Bone marrow (tissue), 2 donors: ENCODE data around the gene RNASET2.

ENCODE experiments used
- DNase-seq, 2 donors: peaks; one replicate each; lab custom pipeline; 2025; lab: John Stamatoyannopoulos, UW

RNASET2 gene

DNA sequence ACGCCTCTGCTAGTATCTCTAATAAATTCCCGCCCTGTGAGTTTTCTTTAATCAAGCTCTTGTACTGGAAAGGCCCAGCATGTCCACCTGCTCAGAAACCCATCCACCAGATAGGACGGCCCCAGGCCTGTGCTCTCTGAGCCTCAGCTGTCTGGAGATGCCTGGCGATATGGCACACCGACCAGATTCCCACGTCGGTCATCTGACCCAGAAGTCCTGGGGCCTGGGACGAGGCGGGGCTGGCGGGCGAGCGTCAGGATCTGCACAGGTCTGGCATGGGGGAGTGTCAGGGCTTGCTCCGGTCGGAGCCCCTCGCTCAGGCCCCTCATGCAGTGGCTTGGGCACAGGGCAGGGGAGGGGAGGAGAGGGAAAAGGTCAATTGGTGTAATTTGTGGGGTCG, 10.2 kb downstream of the RNASET2 start:
- DNase-seq, result no peak

DNA sequence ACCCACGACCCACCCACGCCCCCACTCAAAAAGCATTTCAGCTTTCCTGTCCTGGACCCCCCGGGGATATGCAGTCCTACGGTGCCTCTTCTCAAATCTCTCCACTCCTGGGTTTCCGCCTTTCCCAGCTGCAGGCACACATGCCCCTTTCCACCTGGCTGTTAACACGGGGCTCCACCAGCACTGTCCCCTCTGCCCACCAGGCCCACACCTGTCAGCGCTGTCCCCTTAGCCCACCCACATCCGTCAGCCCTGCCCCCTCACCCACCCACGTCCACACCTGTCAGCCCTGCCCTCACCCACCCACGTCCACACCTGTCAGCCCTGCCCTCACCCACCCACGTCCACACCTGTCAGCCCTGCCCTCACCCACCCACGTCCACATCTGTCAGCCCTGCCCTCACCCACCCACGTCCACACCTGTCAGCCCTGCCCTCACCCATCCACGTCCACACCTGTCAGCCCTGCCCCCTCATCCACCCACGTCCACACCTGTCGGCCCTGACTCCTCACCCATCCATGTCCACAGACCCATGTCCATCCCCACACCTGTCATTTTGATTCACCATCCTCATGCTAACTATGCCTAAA, 11.6 kb downstream of the RNASET2 start:
- no peak for DNase-seq

DNA sequence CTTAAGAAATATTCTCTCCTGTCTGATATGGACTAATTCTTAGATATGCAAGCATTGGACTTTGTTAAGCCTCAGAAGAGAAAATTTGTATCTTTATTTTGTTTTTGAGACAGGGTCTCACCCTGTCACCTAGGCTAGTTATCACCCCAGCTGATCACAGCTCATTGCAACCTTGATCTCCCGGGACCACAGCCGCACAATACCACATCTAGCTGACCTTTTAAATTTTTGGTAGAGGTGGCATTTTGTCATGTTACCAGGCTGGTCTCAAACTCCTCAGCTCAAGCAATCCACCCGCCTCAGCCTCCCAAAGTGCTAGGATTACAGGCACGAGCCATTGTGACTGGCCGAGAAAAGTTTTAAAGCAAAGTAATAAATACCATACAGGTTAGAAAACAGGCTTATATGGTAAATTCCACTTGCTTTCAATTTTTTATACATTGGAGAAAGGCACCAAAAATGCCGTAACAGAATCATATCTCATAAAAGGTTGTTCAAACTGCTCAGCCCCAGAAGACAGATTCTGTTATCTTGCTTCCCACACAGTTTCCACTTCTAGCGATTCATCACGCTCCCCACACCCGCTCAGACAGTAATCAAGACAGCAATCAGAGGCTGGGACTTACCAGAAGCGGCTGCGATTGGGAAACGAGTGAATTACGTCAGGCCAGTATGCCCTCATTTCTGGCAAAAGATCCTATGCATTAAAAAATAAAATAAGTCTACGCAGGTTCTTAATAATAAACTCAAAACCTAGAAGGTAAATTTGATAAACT, 13.8 kb downstream of the RNASET2 start:
- no peak for DNase-seq

DNA sequence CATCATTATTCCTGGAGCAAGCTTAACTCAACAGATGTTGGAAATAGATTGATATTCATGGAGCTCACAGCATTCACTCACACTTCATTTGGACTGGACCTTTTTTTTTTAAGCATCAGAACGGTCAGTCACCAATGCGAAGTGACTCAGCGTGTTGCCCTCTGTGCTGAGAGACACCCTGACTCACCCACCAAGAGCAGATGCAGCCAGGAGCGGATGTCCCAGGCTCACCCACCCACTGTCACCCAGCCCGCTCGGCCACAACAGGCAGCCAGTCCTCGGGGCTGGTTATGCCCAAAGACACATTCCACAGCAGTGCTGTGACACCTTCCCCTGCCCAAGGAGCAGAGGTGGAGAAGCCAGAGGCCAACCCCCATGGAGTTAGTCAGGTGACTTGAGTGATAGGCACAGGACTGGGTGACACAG, 15.7 kb downstream of the RNASET2 start:
- DNase-seq, result no peak

DNA sequence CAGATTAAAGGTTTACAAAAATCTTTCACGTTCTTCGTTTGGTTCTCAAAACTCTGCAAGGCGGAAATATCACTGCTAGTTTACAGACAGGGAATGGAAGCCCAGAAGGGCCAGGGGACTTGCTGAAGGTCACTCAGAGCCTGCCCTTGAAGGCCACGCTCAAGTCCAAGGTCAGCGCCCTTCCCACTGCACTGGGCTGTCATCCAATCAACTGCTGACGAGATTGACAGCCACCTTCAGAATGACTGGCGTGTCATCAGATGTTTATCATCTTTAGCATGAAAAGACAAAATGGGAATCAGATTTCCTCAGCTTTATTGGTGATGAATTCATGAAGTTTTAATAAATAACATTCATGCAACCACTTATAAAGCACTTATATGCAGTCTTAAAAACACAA, 16.5 kb downstream of the RNASET2 start:
- no peak for DNase-seq

DNA sequence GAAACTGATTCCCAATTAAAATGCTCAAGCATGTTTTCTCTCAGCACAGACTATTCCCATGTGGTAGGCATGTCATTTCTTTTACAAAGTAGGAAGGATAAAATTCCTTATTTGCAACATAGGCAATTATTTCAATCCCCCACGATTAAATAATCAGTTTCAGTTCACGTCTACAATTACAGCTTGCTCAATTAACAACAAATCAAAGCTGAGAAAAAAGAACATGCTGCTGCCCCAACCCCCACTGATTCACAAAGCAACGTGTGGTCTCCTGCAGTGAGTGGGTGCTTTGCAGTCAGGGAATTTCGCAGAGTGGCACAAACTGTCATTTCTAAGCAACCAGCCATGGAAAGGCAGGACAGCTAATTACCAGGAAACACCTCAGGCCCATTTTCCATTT, 17.0 kb downstream of the RNASET2 start:
- DNase-seq, result no peak

DNA sequence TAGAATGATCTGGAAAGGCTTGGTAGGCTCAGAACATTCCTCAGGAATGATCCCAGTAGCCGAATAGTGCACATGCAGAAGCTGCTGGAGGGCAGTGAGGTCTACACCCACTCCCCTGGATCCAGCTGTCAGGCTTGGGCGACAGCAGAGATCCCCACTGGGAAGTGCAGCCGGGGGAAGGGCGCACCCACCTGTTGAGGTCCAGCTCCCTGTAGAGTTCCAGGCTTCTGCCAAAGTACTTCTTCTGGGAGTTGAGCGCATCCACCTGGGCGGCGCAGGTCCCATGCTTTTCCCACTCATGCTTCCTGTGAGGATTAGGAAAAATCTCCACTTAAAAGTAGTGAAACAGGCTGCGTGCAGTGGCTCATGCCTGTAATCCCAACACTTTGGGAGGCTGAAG, 17.6 kb downstream of the RNASET2 start:
- DNase-seq, result no peak

DNA sequence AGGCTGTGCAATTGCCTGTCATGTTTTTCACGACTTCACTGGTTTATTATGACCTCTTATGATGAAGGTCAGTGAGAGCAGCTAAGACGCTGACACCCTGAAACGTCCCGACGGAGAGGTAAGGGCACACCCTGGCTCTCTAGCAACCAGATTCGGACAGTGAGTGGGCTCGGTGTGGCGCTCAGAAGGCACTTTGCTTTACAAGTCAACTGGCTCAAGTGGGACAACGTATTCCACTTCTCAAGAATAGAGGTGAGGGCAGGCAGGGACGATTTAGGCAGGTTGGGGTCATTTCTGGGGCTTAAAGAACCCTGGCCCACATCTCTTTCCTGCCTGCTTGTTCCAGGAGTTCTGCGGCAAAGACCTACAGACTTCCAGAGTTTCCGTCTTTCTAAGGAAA, 18.2 kb downstream of the RNASET2 start:
- DNase-seq, result no peak

DNA sequence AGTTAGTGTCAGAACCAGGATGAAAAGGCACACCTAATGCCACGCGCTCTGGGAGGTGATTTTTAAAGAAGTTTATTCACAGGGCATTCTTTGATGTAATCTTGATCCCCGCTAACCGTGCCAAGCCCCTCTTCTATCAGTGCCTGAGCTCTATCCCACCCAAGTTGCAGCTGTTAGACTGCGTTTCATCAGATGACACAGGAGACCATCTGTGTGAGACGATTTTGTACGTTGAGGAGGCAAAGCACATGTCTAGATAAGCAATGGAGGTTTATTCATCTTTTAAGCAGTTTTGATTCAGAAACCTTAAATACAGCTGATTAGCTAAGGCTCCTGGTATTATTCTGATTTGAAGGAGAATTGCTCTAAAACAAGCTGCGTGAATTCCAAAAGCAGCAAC, 18.6 kb downstream of the RNASET2 start:
- no peak for DNase-seq

DNA sequence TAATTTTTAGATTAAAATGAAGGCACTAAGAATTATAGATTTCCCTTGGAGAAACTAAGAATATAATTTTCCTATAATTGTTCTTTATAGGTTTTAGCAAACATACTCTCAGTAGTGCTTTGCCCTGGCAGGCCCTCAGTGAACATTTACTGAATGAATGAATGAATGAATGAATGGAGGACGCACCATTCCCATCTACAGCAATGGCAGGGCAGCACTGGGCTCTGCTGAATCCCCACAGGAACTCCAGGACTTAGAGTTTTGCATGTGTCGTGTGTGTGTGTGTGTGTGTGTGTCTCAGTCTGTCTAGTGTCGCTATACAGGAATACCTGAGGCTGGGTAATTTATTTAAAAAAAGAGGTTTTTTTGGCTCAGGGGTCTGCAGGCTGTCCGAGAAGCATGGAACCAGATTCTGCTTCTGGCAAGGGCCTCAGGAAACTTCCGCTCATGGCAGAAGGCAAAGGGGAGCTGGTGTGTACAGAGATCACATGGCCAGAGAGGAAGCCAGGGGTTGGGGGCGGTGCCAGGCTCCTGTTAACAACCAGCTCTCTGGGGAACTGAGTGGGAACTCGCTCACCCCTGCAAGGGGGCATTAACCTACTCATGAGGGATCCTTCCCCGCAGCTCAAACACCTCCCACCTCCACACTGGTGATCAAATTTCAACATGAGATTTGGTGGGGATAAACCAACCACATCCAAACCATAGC, 20.1 kb downstream of the RNASET2 start:
- DNase-seq, result no peak

DNA sequence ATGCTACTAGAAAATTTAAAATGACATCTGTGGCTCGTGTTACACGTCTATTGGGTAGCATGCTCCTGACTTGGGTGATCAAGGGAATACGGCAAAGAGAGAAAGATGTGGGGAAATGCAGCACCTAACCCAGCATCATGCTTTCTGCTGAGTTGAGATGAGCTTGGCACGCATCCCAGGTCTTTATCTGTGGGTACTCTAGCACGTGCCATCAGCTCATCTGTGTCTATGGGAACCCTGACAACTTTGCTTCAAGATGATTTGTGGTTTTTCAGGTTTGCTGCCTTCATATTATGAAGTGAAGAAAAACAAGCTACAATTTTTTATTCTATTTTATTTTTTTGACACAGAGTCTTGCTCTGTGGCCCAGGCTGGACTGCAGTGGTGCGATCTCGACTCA, 21.0 kb downstream of the RNASET2 start:
- DNase-seq, result no peak

DNA sequence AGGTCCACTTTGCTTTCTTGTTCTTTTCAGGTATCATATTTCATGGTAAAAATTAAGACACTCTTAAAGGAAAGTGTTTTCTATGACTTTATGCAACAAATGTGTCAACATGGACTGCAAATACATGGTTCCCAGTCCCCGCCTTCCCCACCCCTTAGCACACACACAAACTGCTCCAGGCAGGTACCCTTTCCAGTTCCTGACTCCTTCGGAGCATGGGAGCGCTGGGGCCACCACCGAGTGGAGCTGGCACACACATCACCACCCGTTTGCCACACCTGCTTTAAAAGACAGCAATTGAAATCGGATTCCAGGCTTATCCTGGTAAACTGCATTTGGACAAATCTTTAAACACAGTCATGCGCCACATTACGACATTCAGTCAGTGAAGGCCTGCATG, 22.2 kb downstream of the RNASET2 start:
- no peak for DNase-seq

DNA sequence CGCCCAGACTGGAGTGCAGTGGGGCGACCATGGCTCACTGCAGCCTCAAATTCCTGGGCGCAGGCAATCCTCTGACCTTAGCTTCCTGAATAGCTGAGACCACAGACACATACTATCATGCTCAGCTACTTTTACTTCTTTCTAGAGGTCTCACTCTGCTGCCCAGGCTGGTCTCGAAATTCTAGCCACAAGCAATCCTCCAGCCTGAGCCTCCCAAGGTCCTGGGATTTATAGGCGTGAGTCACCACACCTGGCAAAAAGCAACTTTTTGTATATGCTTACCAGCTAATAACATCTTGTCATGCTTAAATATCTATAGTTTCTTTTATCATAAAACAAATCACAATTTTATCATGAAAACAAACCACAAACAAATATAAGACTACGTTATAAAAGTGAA, 23.0 kb downstream of the RNASET2 start:
- no peak for DNase-seq

DNA sequence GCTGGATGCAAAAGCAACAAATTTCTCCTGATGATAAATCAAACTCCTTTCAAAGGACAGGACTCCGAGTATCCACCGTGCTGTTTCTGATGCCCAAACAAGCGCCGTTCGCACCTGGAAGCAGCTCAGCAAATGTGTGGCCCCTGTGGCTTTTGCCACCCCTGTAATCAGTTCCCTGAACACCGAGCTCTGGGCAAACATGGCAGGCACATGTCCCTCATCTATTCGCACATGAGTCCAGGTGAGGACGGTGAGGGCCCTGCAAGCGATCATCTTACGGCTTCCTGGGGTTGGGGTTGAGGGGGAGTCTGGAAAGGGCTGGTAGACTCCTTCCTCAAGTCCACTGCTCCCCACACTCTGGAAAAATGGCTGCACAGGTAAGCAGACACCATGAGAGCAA, 23.7 kb downstream of the RNASET2 start:
- no peak for DNase-seq

DNA sequence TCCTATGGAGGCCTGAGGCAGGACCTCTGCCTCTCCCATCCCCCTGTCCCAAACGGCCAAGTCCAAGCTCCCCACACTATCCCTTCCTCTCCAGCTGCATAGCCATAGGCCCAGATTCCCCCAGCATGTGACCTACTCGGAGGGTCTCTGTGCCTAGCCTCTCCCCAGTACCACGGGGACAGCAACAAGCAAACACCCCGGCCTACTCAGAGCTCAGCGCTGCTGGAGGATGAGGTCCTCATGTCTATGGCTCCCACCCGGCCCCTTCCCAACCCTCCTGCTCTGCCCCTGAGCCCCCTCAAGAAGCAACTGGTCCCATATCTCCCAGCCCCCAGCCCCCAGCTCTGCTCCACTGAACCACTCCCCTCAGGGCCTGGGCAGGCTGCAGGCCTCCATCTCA, 24.2 kb downstream of the RNASET2 start:
- no peak for DNase-seq

DNA sequence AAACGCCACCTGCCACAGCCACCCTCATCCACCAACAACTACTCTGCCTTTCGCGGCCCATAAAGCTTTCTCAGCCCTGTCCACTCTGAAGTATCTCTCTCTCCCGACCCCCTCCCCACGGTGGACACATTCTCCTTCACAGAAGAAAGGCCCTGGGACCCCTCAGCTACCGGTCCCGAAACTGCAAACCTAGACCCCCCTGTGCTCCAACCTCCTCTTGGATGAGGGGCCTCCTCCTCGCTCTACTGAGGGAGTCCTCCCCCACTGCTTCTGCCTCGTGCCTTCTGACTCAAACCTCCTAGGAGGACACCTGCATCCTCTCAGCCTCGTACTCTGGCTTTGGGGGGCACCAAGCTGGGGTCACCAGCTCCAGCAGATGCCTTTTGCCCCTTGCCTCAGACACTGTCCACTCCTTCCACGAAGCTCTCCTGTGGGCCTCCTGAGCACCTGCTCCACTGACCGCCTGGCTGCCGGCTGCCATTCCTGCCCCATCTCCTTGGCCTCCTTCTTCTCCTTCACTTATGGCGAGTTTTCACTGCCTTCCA, 24.9 kb downstream of the RNASET2 start:
- no peak for DNase-seq

DNA sequence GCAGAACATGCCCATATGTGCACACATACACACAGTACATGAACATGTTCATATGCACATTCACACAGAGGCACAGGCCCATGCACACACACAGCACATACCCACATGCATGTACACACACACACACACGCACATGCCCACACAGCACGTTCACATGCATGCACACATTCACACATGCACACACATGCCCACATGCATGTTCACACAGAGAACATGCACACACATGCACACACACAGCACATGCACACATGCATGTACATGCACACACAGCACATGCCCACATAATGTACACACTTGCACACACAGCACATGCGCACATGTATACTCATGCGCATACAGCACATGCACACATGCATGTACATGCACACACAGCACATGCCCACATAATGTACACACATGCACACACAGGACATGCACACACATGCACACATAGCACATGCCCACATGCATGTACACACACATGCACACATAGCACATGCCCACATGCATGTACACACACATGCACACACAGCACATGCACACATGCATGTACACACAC, 25.9 kb downstream of the RNASET2 start:
- DNase-seq, result no peak

DNA sequence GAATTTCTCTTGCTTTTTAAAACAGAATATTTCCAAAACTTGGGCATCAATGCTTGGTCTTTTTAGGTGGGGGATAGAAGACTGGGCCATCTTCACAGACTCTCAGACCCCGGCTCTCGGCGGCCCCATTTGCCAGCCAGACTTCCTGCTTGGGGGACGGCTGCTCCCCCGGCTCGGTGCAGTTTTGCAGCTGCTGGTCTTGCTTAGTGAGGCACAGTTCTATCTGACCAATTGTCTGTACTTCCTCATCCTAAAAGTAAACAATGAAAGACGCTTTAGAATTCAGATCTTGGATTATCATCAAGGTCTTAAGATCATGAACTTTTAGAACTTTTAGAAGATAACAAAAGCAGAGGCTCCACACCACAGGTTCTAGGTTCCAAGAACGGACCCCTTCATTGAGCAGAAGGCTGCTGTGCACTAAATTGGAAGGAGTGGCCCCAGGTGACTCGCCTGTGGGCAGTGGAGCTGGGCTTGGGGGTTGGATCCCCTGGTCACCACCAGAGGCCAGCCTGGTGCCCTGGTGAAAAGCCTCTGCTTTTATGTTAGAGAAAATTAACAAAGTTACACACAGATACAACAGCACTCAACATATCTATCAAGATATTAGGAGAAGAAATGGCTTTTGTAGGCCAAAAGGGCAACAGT, 26.7 kb downstream of the RNASET2 start:
- DNase-seq, result peak in 1 of 2 donors; percentile 54

DNA sequence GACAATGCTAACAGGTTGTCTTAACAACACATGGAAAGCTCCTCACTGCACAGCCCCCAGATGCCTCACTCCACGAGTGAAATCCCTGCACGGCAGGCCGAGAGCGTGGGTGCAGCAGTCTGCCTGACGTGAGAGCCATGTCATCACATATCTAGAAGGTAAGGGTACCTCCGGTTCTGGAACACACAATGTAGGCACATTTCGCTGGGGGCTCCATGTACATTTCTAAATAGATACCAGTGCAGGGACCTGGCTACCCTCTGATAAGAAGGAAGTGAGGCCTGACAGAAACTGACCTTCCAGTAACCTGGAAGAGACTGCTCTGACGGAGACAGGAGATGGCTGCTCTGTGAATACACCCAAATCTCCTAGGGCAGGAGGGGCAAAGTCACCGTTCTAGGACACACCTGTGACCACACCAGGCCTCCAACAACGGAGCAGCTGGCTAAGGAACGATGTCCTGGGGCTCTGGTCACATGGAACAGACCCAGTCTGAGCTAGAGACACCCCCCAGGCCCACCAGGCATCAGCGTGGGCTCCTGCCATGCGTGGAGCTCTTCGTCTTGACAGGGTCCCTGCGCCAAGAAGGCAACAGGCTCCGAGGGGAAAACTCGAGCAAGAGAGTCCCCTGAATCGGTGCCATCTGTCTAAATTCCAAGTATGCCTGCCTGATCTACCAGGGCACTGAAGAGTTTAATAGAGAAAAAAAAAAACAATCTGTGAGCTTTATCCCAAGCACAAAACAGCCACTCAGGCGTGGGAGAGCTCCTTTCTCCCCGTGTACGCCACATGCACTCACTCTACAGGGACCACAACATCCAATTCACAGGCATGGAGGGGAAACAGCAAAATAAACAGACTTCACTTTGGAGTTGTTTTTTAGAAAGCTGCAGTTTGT, 27.5 kb downstream of the RNASET2 start:
- DNase-seq, result no peak

DNA sequence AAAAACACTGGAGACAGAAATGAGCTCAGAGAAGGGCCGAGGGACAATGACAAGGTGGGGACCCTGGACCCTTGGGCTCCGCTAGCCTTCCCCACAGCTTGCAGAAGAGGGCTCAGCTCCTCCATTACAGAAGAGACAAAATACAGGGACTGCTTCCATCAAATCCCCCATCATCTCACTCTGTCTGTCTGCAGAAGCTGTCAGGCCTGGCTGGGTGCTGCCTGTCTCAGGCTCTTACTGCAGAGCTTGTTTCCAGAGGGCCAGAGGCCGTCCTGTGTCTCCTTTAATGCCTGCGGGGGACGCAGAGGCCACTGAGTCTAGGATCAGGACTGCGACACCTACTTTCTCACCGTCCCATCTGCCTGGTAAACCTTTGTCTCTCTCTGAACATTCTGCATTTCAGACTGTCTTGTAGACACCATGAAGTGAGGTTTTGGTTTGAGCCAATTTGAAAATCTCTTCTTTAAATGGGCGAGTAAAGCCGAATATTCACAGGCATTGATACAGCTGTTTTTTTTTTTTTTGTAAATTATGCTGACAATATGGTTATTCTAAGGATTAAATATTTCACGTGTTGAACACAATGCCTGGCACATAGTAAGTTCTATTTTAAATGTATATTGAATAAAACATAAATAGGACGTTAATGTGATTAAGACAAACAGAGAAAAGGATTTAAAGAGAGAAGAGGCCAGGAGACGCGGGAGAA, 28.3 kb downstream of the RNASET2 start:
- DNase-seq, result no peak
